A172 (cell line): ENCODE measurements around the gene SEC24C. TPM values are rescaled to one million over a fixed set of nuclear protein-coding genes. Genes with fewer than 3 reads are reported as not detected.
"Not testable (repeated sequence)": the region's sequence is repeated elsewhere in the genome, so short reads cannot be mapped to it uniquely, and the experiment has no call there.

Experiments used
- DNase-seq: peaks from one replicate; pipeline ENCODE4 v3.0.0-alpha.2; 2015; ENCODE audit warnings: low spot score
- total RNA-seq: library from RNA; depleted of rRNA; stranded (reverse); fragments of >200 nt; shearing (Covaris generic); gene quantifications from 2 replicates; pipeline ENCODE4 v1.2.3, GENCODE V29; 2014

SEC24C gene
- total RNA-seq, 1 experiment from 2014 or later: 79.0 TPM

DNA sequence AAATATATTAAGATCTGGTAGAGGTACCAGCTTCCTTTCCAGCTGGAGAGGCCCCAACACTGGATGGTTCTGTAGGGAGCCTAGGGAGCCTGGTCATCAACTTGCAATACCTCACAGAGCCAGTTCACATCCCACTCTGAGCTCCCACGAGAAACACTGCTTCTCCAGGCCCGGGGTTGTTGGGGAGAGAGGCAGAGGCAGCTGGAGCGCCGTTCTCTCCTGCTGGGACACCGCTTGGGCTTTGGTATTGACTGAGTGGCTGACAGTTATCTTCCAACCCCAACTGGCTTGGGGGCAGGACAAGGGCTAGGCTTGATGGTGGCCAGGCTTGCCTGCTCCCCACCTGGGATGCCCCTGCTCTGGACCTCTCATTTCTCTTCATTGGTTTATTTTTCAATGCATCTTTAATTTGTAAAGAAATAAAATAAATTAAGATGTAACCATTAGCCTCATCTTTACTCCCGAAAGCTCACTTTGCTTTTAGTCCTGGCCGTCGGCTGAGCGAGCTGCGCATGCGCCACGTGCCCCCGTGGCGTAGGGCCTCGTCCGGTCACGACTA lies 27.6 kb downstream of the SEC24C start:
- no peak for DNase-seq

DNA sequence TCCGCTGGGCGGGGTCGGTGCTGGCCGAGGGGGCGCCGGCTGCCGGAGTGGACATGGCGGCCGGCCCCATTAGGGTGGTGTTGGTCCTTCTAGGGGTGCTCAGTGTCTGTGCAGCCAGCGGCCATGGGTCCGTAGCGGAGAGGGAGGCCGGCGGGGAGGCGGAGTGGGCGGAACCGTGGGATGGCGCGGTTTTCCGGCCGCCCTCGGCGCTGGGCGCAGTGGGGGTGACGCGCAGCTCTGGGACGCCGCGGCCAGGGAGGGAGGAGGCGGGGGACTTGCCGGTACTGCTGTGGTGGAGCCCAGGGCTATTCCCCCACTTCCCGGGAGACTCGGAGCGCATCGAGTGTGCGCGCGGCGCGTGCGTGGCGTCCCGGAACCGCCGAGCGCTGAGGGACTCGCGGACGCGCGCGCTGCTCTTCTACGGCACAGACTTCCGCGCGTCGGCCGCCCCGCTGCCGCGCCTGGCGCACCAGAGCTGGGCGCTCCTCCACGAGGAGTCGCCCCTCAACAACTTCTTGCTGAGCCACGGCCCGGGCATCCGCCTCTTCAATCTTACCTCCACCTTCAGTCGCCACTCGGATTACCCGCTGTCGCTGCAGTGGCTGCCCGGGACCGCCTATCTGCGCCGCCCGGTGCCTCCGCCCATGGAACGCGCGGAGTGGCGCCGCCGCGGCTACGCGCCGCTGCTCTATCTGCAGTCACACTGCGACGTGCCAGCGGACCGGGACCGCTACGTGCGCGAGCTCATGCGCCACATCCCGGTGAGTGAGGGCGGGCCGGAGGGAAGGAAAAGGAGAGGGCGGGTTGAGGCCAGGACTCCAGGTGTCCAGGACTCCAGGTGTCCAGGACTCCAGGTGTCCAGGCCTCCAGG lies 28.3 kb downstream of the SEC24C start:
- peak; percentile 57 for DNase-seq

GRCh38 chr10:73773152-73773879 lies 29.1 kb downstream of the SEC24C start:
- DNase-seq: no peak

DNA sequence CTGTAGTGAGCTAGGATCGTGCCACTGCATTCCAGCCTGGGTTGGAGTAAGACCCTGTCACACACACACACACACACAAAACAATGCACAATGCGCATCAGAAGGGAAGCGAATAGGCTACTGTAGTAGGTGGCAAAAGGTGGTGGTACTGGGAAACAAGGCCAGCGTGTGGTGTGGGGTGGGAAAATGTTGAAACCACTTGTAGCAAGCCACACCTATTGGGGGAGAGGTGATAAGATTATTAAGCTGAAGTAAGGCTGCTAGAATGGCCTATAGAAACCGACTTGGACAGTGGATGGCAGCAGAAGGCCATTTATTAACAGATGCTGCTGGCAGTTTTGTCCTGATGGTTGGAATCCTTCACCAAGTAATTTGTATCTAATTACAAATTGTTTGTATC lies 30.5 kb downstream of the SEC24C start:
- no peak for DNase-seq

- no peak for DNase-seq
Observed at GRCh38 chr10:73779018-73779417, 34.8 kb downstream of the SEC24C start.

GRCh38 chr10:73779539-73780197 lies 35.5 kb downstream of the SEC24C start:
- no peak for DNase-seq

DNA sequence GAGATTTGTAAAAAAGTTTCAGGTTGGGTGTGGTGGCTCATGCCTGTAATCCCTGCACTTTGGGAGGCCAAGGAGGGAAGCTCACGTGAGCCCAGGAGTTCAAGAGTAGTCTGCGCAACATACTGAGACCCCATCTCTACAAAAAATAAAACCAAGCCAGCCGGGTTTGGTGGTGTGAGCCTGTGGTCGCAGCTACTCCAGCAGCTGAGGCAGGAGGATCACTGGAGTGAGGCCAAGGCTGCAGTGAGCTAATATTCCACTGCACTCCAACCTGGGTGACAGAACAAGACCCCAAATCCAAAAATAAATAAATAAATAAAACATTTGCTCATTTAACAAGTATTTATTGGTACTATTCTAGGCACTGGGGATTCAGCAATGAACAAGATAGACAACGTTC lies 36.1 kb downstream of the SEC24C start:
- no peak for DNase-seq

DNA sequence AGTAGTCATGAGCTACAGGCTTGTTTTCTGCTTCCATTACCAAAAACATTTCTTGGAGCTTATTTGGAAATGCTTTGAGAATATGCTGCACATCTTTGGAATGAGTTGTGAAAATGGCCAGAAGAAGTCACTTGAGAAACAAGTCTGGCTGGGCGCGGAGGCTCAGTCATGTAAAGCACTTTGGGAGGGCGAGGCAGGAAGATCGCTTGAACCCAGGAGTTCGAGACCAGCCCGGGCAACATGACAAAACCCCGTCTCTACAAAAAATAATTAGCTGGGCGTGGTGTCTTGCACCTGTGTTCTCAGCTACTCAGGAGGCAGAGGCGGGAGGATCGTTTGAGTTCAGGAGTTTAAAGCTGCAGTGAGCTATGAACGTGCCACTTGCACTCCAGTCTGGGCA lies 36.8 kb downstream of the SEC24C start:
- no peak for DNase-seq

DNA sequence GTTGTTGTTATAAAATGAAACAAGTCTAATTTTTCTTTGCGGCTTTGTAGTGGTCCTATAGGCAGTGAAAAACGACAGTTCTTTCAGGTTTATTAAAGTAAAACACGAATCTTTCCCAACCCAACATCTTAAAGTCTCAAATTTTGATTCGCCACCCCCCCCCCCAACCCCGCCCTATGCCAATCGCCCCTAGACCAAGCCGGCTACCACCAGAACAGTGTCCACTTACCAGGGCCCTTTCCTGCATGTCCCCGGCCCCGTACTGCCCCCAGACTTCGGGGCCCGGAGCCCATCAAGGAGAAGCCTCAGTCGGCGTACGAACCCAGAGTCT lies 37.3 kb downstream of the SEC24C start:
- no peak for DNase-seq

DNA sequence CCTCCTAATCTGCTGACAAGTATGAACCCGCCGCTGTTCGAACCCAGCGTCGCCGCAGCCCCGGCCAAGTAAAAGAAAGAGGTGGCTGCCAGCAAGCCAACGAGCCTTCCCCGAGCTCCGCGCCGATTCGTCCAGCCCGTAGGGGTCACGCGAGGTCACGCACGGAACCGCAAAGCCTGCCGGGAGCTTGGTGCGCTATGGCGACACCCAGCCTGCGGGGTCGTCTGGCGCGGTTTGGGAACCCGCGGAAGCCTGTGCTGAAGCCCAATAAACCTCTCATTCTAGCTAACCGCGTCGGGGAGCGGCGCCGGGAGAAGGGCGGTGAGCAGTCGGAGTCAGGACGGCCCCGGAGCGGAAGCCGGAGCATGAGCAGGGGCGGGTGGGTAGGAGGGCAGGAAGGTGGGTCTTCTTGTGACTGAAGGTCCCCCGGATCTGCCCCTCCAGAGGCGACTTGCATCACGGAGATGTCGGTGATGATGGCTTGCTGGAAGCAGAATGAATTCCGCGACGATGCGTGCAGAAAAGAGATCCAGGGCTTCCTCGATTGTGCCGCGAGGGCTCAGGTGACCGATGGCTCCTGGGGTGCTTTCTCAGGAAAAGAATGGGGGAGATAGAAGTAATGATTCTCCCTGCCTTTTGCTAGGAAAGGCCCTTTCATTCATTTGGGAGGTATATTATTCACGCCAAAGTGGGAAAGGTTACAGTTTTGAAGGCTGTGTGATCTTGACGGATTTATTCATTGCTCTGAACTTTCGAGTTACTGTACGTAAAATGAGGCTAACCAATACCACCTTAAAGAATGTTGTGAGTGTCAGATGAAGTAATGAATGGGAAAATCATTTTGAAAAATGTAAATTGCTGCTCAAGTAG lies 37.9 kb downstream of the SEC24C start, which contains the start of gene CHCHD1:
CHCHD1 (plus strand) TSS at position 170 of the 870 bp plus-strand sequence; CDS start at position 198, 28 bp downstream.
- peak; percentile 63 for DNase-seq

- no peak for DNase-seq
Observed at GRCh38 chr10:73782749-73783085, 38.5 kb downstream of the SEC24C start.

- DNase-seq: peak; percentile 93
Observed at GRCh38 chr10:73785211-73785720, 41.1 kb downstream of the SEC24C start, which contains the start of gene ZSWIM8. TSS of gene ZSWIM8 (plus strand) at chr10:73785606. CDS start at chr10:73785879, 273 bp downstream.

DNA sequence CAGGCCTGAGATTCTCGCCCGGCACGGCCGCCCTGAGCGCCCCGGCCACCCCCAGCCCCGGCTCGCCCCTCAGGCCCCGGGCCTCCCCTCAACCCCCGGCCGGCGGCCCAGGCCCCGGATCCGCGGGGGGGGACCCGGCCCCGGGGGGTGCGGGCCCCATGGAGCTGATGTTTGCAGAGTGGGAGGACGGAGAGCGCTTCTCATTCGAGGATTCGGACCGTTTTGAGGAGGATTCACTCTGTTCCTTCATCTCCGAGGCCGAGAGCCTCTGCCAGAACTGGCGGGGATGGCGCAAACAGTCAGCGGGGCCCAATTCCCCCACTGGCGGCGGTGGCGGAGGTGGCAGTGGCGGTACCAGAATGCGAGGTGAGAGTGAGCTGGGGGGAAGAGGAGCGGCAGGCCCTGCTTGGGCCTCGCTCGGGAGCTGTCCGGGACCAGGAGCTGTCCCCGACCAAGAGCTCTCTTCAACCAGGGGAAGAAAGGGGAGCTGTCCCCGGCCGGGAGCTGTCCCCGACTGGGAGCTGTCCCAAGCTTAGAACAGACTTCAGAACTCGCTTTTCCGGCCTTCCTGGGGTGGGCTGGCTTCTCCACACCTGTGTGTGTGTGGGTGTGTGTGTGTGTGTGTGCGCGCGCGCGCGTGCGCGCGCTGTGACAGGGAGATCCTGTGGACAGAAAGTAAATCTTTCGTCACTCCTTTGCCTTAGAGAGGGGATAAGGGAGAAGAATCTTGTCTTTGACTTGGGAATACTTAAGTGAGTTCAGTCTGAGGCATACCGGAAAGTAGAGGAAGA lies 41.7 kb downstream of the SEC24C start:
- peak; percentile 41 for DNase-seq

DNA sequence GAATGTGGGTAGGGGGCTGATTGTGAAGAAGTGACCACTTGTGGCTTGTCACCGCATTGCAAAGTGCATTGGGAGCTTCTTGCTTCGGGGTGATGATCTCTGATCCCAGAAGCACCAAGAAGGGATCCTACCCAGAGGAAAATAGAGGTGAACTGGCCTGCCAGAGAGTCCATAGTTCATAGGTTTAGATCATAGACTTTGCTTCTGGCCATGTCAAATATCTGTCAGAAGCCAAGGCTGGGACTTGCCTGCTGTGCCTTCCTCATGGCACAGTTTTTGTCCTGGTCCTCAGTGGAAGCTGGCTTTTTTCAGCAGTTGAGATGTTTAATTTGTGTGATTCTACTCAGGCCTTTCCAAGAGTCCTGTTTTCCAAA lies 42.3 kb downstream of the SEC24C start:
- no peak for DNase-seq

DNA sequence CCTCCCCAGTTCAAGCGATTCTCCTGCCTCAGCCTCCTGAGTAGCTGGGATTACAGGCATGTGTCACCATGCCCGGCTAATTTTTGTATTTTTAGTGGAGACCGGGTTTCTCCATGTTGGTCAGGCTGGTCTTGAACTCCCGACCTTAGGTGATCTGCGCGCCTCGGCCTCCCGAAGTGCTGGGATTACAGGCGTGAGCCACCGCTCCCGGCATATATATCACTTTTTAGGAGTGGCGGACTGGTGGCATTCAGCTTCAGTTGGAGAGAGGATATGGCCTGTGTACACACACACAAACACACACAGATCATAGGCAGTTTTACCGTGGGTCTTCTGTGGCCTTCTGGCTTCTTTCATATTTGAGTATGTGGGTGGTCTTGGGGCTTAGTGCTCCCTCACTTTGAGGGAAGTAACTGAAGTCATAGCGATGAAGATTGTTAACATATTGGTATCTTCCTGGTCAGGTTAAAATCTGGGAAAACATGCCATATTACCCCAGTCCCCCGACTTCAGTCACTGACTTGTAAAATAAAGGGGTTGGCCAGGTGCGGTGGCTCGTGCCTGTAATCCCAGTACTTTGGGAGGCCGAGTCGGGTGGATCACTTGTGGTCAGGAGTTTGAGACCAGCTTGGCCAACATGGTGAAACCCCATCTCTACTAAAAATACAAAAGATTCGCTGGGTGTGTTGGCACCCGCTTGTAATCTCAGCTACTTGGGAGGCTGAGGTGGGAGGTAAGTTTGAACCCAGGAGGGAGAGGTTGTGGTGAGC lies 43.0 kb downstream of the SEC24C start:
- DNase-seq: not testable (repeated sequence)

- DNase-seq: no peak
Observed at GRCh38 chr10:73788864-73789658, 44.9 kb downstream of the SEC24C start.

GRCh38 chr10:73789659-73790055 lies 45.5 kb downstream of the SEC24C start:
- no peak for DNase-seq

GRCh38 chr10:73790886-73791625 lies 46.9 kb downstream of the SEC24C start:
- no peak for DNase-seq
